ENCODE results near the gene TRABD2A. TPM values are rescaled to one million over a fixed set of nuclear protein-coding genes. Genes with fewer than 3 reads are reported as not detected.

The TRABD2A gene
- total and polyA plus RNA-seq, 2 of the 13 experiments (the other 11 are each of a cell fraction or from before 2014, with no cell fraction given) = 0.15 TPM; not detected in 1

- H3K4me3 ChIP-seq (replicated peaks in 1 of 3; ENCODE audit: insufficient read depth in 1 of 3, low read depth in 2 of 3, low read length in 3 of 3) = no peak overlapping the region
- ATAC-seq = no peak
- POLR2A ChIA-PET = interaction anchor here (0.8 kb wide), 1 partner anchor 12 kb away, joined by 3 read pairs; no protein-coding TSS in a partner anchor
- DNase-seq (ENCODE audit: low spot score) = no peak
- no peaks in the 10 kb centered on the region for H4K20me1 ChIP-seq (ENCODE audit: insufficient read depth, low read length)
- peaks cover 2% of the 10 kb centered on the region; the same call in 1 of the 2 replicates for H3K9me3 ChIP-seq (ENCODE audit: low read length)
- CTCF ChIA-PET (ENCODE audit: low intra/inter-chr PET ratio, low total read pairs) = no interaction called here
- intact Hi-C loops (cut with micrococcal nuclease; ENCODE audit: unreplicated experiment) = no loop called here
- no peaks in the 10 kb centered on the region for H3K79me2 ChIP-seq (ENCODE audit: insufficient read depth, low read length)
- no peaks in the 10 kb centered on the region for H3K36me3 ChIP-seq (replicated peaks in 1 of 2; ENCODE audit: control insufficient read depth in 1 of 2, insufficient read depth in 2 of 2, low read length in 2 of 2)
- no peak overlapping the region for H2AFZ ChIP-seq (ENCODE audit: low read length)
- in situ Hi-C loops (cut with HindIII; ENCODE audit: extremely low pct_ligation_motif_present, low pct_unique_long_range_greater_than_20kb) = no loop called here
- 23% methylated on average over 6 of the region's 6 CpGs for WGBS (ENCODE audit: low lambda C conversion rate)
- no peak overlapping the region for H3K4me2 ChIP-seq (ENCODE audit: low read depth, low read length)
- no peak overlapping the region for H3K9ac ChIP-seq (ENCODE audit: insufficient read depth, low read depth, low read length)
- H3K27ac ChIP-seq (ENCODE audit: extremely low read length, insufficient read depth, low read length) = no peak overlapping the region
- BruUV-seq (replicated peaks) = no TSS peak
- H3K27me3 ChIP-seq (ENCODE audit: control insufficient read depth in 1 of 2, insufficient read depth in 2 of 2, low read length in 2 of 2) = no peaks in the 10 kb centered on the region
- peaks cover 5% of the 10 kb centered on the region for H3K4me1 ChIP-seq (ENCODE audit: insufficient read depth, low read length)
- TF ChIP-seq NFYB (CRISPR knock-in tag; IDR thresholded peaks at IDR 0.05) = no peak
- no peak for TF ChIP-seq BRF2 (CRISPR knock-in tag; IDR thresholded peaks at IDR 0.05)
- peak; percentile 98 for TF ChIP-seq CREB1 (IDR thresholded peaks at IDR 0.05)
- no peak for TF ChIP-seq CREB1 (CRISPR knock-in tag; IDR thresholded peaks at IDR 0.05)
- TF ChIP-seq PBX2 (CRISPR knock-in tag; IDR thresholded peaks at IDR 0.05) = no peak
- peak; percentile 94 for TF ChIP-seq ATF7 (IDR thresholded peaks at IDR 0.05)
- no peak for TF ChIP-seq ATF7 (CRISPR knock-in tag; IDR thresholded peaks at IDR 0.05)
- no peak for TF ChIP-seq ZNF782 (CRISPR knock-in tag; IDR thresholded peaks at IDR 0.05; ENCODE audit: borderline replicate concordance)
- no peak for FAIRE-seq
Observed at GRCh38 chr2:84914334-84914733, 33.5 kb upstream of the TRABD2A start.
